Measurements from ENCODE around the gene TSC22D2.
"Not testable (repeated sequence)": the region's sequence is repeated elsewhere in the genome, so short reads cannot be mapped to it uniquely, and the experiment has no call there.

The TSC22D2 gene

DNA sequence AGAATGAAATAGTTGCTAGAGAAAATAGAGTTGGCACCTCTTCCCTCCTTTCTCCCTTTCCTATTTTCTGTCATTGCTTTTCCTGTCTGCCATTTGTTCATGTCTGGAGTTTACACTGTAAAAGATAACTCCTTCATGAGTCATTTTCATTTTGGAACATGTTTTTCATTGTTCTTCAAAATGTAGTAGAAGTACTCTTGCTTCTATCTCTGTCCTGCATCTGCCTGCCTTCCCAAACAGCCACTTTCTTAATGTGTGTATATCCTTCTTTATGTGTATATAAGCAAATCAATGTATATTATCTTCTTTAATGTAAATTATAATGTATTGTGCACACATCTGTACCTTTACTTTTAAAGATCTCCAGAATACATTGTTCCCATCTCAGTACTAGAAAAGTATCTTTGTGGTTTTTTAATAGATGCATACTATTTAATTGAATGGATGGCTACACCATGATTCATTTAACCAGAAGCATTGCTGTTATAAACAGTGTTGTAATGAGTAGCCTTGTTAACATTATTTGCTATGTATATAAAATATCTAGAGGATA lies 41.1 kb downstream of the TSC22D2 start:
- DNase-seq (ENCODE audit: low read depth) = no peak

DNA sequence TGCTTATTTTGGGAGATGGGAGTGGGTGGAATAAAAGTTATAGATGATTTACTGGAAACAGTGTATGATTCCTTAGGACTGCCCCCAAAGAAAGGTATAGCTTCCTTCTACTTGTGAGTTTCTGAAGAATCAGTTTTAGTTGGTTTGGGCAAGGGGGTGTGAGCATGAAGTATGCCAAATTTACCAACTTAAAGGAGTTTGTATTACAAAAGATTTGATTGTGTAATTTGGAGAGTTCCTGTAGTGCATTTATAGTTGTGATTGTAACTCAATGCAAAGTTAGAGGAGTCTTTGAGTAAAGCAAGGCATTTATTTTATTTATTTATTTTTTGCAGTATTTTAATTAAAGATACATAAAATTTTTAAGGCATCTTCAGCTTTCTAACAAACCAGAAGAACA lies 42.8 kb downstream of the TSC22D2 start:
- DNase-seq (ENCODE audit: low read depth) = no peak

DNA sequence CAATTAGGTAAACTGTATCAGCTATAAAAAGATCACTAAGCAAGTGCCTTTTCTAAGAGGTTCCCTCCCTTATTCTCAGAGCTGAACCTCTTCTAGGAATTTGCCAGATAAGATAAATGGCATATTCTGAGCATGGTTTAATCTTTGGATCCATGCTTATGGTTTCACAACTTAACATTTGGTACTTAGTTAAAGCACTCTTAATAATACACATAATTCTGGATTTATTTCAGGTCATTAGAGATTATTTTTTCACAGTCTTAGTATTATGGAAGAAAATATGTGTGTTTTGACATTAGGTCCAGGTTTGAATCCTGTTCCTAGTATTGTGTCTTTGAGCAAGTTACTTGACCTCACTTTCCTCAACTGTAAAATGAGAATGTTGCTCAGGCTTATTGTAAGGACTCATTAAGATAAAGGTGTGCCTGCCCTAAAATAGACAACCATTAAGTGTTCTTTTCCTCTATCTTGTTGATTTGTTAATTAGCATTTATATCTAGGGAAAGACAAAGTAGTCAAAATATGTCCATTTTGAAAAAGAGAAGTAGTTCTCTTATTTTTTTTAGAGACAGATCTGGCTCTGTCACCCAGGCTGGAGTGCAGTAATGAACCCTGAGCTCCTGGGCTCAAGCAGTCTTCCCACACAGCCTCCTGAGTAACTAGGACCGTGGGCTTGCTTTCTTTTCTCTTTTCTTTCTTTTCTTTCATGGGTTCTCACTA lies 43.4 kb downstream of the TSC22D2 start:
- no peak for DNase-seq (ENCODE audit: low read depth)

DNA sequence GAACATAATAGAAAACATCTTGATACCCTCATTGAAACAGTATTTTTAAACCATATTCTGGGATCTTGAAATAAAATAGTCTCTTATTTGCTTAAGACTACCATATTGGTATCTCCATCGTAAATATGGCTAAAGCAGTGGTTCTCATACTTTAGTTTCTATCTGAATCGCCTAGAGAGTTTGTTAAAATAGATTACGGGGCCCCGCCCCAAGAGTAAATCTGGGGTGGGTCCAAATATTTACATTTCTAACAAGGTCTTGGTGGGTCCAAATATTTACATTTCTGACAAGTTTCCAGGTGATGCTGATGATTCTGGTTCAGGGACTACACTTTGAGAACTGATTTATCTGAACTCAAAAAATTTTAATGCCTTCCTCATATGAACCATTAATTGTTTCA lies 45.3 kb downstream of the TSC22D2 start:
- DNase-seq (ENCODE audit: low read depth) = no peak

DNA sequence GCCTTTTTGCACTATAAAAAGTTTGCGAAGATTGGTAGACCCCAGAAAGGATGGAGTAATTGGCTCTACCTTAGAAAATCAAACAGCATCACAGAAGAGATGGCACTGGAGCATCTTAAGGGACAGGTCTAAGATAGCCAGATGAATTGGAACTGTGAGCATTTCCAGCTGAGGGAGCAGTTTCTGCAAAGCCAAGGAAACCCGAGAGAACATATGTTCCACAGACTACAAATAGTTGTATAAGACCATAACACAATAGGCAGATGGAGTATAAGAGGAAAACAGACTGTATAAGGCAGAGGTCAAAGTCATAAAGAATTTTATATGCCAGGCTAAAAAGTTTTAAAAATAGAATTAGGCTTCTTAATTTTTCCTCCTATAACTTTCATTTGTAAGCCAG lies 46.0 kb downstream of the TSC22D2 start:
- no peak for DNase-seq (ENCODE audit: low read depth)

DNA sequence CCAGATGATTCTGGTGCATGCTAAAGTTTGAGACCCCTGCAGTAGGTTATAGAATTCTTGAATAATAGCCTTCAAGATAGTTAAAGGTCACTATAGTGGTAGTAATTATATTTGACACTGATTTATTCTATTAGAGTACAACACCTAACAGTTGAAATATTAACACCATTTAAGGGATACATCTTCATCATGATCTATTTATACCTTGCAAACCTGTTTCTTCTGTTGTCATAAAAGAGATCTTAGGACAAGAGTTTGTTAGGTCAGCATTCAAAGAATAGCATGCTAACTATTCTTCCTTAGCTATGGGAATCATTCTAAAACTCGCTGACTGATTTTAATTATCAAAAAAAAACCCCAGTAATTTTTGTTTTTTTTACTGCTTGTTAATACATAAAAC lies 46.5 kb downstream of the TSC22D2 start:
- DNase-seq (ENCODE audit: low read depth) = no peak

DNA sequence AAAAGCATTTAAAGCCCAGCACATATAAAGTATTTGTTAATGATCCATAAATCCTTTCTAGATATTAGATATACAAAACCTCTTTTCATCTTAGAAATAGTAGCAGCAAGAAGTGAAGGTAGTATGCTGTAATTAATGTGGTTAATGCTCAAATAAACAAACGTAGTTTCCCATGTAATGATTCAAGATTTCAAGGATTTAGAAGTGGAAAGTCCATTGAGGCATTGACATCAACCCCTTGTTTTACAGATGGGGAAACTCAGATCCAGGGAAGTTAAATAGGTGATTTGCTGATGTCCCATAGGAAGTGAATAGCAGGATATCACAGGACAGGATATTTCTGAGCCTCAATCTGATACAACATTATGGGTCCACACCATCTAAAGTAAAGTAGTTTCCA lies 47.2 kb downstream of the TSC22D2 start:
- no peak for DNase-seq (ENCODE audit: low read depth)

DNA sequence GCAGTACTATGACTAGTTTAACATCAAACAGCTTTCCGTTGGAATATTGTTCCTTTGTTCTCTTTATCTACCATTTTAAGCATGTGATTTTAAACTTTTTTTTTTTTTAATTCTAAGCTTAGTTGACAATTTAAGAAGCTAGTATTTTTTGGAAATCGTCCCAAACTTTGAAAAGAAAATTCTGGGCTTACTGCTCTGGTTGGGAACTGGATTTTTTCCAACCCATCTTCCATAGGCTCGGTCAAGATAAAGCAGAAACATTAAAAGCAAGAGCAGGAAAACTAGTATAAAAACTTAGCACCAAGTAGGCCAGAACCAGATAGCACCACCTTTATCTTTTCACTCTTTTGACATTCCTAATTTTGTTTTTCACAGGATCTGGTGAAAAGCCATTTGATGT lies 49.9 kb downstream of the TSC22D2 start:
- DNase-seq (ENCODE audit: low read depth) = no peak

DNA sequence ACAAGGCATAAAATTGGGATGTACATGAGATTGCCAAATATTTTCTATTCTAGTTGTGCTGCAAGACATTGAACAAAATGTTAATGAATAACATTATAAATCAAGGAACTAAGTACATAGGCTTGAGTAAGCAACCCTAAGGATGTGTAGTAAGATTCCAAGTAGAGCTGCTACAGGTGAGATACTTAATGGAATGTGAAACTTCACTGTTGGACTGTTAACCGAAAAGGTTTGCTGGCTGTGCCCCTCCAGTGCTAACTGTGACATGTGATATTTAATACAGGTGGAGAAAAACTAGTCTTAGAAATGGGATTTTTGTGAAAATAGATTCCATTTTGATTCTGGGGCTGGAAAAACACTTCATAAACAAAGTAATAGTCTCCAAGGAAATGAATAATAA lies 52.4 kb downstream of the TSC22D2 start:
- DNase-seq (ENCODE audit: low read depth) = no peak

DNA sequence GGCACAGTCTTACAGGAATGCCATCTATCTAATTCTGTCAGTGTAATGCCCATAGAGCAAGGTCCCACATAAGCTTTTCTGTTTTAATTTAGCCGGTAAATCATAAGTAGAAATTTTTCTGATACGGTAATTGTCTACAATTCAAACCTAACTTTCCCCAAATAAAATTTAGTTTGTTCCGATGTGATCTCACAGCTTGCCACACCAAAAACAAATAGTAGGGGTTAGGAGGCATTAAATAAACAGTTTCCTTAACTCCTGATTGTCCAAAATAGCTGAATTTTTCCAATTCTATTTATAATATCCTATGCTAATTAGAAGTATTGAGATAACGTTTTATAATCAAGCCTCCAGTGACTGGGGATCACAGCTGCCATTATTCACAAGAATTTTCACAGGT lies 53.3 kb downstream of the TSC22D2 start:
- no peak for DNase-seq (ENCODE audit: low read depth)

DNA sequence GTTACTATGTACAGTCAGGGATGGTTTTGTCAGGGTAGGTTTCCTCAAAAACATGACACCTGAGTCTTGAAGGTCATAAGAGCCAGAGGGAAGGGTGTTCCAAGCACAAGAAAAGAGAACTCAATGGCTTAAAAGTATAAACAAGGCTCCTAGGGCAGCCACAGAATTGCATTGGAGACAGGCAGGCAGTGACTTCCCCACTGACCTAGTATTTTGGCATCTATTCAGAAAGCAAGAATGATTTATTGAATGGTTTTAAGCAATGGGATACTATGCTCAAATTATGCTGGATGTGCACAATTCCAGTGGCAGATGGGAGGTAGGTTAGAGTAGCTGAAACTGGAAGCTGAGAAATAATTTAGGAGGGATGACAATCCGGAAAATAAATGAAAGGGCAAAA lies 54.0 kb downstream of the TSC22D2 start:
- DNase-seq (ENCODE audit: low read depth) = no peak

DNA sequence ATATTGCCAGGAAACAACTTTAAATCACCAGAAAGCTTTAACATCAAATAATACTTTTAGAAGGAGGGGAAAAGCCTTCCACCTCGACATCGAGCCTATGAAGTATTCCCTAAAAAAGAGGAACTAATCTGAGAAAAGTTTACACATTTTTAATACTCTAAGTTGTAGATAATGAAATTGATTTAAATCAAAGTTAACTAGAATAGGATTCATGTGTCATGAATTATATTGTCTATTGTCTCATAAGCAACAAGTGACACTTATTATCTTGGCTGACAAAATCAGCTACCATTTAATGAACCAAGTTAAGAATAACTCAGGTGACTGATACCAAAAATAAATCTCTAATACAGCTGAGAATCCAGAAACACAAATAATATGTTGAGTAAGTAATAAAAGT lies 56.6 kb downstream of the TSC22D2 start:
- DNase-seq (ENCODE audit: low read depth) = no peak

DNA sequence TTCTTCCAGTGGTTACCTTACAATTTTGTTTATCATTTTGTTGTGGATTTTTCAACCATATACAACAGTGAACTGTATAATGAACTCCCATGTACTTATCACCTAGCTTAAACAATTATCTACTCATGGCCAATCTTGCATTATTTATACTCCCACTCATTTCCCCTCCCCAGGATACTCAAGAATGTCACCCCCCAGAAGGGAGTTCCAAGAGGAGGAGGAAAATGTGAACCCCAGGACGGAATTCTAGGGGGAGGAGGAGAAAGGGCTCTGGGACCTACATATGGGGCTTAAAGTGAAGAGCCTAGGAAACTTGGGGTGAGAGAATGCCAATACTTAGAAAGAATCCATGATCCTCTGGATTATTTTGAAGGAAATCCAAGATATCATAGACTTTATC lies 59.3 kb downstream of the TSC22D2 start:
- no peak for DNase-seq (ENCODE audit: low read depth)

DNA sequence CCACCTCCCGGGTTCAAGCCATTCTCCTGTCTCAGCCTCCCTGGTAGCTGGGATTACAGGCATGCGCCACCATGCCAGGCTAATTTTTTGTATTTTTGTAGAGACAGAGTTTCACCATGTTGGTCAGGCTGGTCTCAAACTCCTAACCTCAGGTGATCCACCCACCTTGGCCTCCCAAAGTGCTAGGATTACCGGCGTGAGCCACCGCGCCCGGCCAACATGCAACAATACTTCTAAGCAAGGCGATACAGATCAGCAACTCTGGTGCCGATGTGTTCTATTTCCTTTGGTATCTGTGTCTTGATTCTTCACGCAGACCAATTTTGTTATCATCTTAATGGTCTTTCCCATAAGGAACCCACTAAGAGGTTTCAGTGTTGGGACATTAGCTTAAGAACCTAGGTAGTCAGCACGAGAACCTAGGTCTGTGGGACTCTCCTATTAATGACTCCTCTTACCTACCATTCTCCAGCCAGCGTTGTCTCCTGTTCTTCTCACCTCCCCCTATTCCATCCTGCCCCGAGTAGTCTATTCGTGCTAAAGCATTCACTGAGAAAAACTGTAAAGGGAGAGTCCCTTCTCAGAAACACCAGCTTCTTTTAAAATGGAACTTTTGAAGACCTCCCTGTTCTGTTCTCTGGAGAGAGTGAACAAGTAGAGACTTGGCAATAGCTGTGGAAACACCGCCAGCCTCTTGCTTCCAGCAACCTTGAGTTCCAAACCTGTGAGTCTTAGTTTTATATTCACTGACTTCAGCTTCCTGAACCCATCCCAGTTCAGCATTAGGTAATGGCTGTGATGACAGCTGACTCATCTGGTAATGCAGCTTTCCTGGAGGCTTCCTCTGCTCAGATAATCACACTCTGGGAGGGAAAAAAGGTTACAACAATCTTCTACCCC lies 61.2 kb downstream of the TSC22D2 start:
- DNase-seq (ENCODE audit: low read depth) = no peak

DNA sequence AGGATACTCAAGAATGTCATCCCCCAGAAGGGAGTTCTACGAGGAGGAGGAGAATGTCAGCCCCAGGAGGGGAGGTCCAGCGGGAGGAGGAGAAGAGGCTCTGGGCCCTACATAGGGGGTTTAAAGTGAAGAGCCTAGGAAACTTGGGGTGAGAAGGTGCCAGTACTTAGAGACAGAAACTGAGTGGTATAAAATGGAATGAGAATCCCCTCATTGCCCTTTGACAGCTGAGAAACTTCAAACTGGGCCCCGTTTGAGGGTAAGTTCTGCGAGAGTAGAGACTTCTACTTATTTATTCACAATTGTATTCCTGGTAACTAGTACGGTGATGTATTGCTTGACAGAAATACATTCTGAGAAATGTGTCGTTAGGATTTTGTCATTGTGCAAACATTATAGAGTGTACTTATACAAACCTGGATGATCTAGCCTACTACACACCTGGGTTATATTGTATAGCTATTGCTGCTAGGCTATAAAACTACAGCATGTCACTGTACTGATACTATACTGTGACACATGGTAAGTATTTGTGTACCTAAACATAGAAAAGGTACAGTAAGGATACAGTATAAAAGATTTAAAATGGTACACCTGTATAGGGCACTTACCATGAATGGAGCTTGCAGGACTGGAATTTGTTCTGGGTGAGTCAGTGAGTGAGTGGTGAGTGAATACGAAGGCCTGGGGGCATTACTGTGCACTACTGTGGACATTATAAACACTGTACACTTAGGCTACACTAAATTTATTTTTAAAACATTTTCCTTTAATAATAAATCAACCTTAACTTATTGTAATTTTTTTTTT lies 62.0 kb downstream of the TSC22D2 start:
- DNase-seq (ENCODE audit: low read depth) = no peak

DNA sequence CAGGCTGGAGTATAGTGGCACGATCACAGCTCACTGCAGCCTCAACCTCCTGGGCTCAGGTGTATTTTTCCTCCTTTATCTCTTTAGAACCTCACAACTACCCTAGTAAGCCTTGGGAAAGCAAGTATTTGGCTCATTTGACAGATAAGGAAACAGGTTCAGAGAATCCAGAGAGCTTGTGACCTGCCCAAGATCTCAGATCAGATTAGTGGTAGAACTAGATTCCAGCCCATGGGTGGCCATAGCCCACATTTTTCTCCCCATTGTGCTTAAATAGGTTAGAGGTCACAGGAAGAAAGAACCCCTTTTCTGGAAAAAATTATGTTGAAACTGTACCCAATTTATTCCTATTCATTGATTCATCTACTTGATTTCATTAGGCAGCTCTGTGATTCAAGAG lies 64.3 kb downstream of the TSC22D2 start:
- no peak for DNase-seq (ENCODE audit: low read depth)

DNA sequence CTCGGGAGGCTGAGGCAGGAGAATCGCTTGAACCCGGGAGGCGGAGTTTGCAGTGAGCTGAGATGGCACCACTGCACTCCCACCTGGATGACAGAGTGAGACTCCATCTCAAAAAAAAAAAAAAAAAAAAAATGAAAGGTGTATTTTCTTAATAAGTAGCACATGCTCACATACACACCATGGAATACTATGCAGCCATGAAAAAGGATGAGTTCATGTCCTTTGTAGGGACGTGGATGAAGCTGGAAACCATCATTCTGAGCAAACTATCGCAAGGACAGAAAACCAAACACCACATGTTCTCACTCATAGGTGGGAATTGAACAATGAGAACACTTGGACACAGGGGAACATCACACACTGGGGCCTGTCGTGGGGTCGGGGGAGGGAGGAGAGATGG lies 65.1 kb downstream of the TSC22D2 start:
- not testable (repeated sequence) for DNase-seq (ENCODE audit: low read depth)

DNA sequence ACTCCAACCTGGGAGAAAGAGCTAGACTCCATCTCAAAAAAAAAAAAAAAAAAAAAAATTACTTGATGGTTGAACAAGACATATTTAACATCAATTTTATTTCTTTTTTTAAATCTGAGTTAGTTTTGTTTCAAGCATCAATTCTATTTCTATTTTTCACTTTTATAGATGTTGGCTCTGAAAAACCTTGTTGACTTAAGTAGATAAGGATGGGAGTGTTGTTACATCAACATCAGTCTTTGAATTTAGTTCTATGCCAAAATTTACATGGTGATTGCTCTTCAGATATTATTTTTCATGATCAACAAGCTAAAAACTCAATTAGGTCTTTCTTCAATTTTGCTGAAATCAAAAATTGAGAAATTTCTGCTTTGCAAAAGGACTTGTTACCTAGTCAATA lies 71.3 kb downstream of the TSC22D2 start:
- DNase-seq (ENCODE audit: low read depth) = no peak

DNA sequence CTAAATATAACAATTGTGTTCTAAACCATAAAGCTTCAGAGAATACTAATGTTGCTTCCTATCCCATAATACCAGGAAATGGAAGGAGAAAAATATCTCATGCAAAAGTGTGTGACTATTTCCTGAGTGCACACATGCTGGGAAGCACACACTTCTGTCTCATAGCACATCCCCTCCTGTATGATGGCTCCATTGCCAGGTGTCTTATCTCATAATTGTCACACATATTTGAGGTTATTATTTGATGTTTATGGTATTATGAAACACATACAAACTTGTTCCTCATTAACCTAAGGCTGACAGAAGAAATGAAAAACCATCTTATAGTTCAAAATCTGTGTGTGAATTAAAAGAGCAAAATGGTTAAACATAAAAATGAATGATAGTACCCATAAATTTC lies 72.8 kb downstream of the TSC22D2 start:
- DNase-seq (ENCODE audit: low read depth) = no peak

DNA sequence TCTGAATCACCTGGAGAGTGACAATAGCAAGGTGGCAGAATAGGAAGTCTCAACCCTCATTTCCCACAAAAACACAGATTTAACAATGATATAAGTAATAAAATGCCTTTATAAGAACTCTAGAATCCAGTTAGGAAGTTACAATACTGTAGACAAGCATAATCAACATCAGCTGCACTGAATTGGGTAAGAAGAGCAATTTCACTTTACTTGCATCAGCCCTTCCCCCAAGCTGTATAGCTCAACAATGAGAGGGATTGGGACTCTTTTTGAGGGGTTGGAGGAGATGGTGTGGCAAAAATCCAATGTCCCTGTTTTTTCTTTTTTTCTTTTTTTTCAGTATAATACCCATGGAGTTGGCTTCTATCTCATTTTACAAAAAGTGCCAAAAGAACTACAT lies 75.1 kb downstream of the TSC22D2 start:
- no peak for DNase-seq (ENCODE audit: low read depth)

DNA sequence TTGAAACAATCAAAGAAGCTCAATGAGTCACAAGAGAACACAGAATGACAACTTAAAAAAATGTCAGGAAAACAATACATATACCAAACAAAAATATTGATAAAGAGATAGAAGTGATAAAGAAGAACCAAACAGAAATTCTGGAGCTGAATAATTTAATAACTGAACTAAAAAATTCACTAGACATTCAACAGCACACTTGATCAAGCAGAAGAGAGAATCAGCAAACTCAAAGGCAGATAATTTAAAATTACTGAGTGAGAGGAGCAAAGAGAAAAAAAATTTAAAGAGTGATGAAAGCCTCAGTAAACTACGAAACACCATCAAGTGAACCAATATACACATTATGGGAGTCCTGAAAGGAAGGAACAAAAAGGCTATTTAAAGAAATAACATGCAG lies 76.3 kb downstream of the TSC22D2 start:
- DNase-seq (ENCODE audit: low read depth) = no peak

DNA sequence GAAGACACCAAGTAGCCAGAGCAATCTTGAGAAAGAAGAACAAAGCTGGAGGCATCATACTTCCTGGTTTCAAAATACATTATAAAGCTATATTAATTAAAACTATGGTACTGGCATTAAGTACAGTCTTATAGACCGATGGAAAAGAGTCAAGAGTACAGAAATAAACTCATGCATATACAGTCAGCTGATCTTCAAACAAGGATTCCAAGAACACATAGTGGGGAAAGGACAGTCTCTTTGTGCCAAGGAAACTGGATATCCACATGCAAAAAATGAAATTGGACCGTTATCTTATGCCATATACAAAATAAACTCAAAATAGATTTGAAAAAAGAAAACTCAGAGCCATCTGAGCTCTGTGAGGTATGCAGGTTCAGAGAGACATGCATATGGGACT lies 80.8 kb downstream of the TSC22D2 start:
- no peak for DNase-seq (ENCODE audit: low read depth)
